Fibroblast of lung (primary cell): ENCODE measurements around the gene B3GNT4. TPM values are rescaled to one million over a fixed set of nuclear protein-coding genes. Genes with fewer than 3 reads are reported as not detected.

Experiments
- DNase-seq, 2 donors: peaks; one replicate each; pipeline versions ENCODE4 v3.0.0 to v3.0.0-alpha.2; 2010; ENCODE audit warnings: low read depth in 2 of 2
- H2AFZ ChIP-seq: 2 replicates; pipeline ENCODE4 v1.5.1; 2012; ENCODE audit warnings: low read length, control low read depth, inconsistent platforms
- H3K27ac ChIP-seq: 2 replicates; pipeline ENCODE4 v1.5.1; 2011; ENCODE audit warnings: low read length, control low read depth; ENCODE audit not compliant: insufficient read depth
- H3K27me3 ChIP-seq: 2 replicates; pipeline ENCODE4 v1.5.1; 2011; ENCODE audit warnings: mild to moderate bottlenecking, low read length; ENCODE audit not compliant: control insufficient read depth, insufficient read depth
- H3K36me3 ChIP-seq: 2 replicates; pipeline ENCODE4 v1.5.1; 2011; ENCODE audit warnings: low read length; ENCODE audit not compliant: control insufficient read depth, insufficient read depth
- H3K4me1 ChIP-seq: 2 replicates; pipeline ENCODE4 v1.5.1; 2011; ENCODE audit warnings: low read length; ENCODE audit not compliant: control insufficient read depth, insufficient read depth; ENCODE audit errors: extremely low read depth
- H3K4me2 ChIP-seq: 2 replicates; pipeline ENCODE4 v1.5.1; 2011; ENCODE audit warnings: low read length, control low read depth; ENCODE audit not compliant: insufficient read depth; ENCODE audit errors: extremely low read depth
- H3K4me3 ChIP-seq, 4 experiments: fragments of 200-600 bp in 1 of 4; sonication (generic) in 1 of 4; replicated peaks in 1 of 4; 2 replicates each; pipeline ENCODE4 v1.5.1; 2011 to 2016; ENCODE audit warnings: low read length in 4 of 4, low read depth in 3 of 4, mild to moderate bottlenecking in 3 of 4, control low read depth in 2 of 4, inconsistent platforms in 1 of 4, mixed read lengths in 1 of 4; ENCODE audit not compliant: insufficient read depth in 1 of 4; ENCODE audit errors: control extremely low read depth in 1 of 4
- H3K79me2 ChIP-seq: 2 replicates; pipeline ENCODE4 v1.5.1; 2012; ENCODE audit warnings: mild to moderate bottlenecking, low read length, inconsistent platforms; ENCODE audit not compliant: control insufficient read depth, insufficient read depth
- H3K9ac ChIP-seq: 2 replicates; pipeline ENCODE4 v1.5.1; 2011; ENCODE audit warnings: mild to moderate bottlenecking, low read length, control low read depth; ENCODE audit not compliant: insufficient read depth
- H3K9me3 ChIP-seq: 2 replicates; pipeline ENCODE4 v1.5.1; 2012; ENCODE audit warnings: low read depth, low read length; ENCODE audit not compliant: control insufficient read depth, insufficient read depth
- H4K20me1 ChIP-seq: 2 replicates; pipeline ENCODE4 v1.5.1; 2011; ENCODE audit warnings: low read length; ENCODE audit not compliant: control insufficient read depth, insufficient read depth; ENCODE audit errors: extremely low read depth
- CTCF ChIP-seq, 2 donors: IDR thresholded peaks in 1 of 2; conservative IDR thresholded peaks in 1 of 2; 1 replicate in 1 of 2; 2 replicates in 1 of 2; pipeline ENCODE4 v1.5.1; 2011 to 2012; ENCODE audit warnings: low read length in 2 of 2, control low read depth in 1 of 2, inconsistent platforms in 1 of 2, low read depth in 1 of 2, mild to moderate bottlenecking in 1 of 2
- EZH2 ChIP-seq: IDR thresholded peaks from 2 replicates; pipeline ENCODE4 v1.5.1; 2012; ENCODE audit warnings: low read length, control low read depth, mild to moderate bottlenecking; ENCODE audit errors: missing control alignments
- polyA plus RNA-seq, 2 donors: library from polyadenylated mRNA; depleted of rRNA in 1 of 2; stranded (reverse) in 1 of 2; unstranded in 1 of 2; fragments of >200 nt; gene quantifications; 2 replicates each; pipeline ENCODE4 v1.2.1, GENCODE V29; 2011 to 2012; ENCODE audit warnings: missing spikeins in 1 of 2
- total RNA-seq: library from RNA; depleted of rRNA; stranded (reverse); fragments of >200 nt; gene quantifications from 2 replicates; pipeline ENCODE4 v1.2.1, GENCODE V29; 2014

Gene B3GNT4
- total and polyA plus RNA-seq, 2 donors (not counting 1 experiment from before 2014, with no cell fraction given) = 0.12 to 0.33 TPM

- H3K9me3 ChIP-seq = no peaks in the 10 kb centered on the region
- H3K4me3 ChIP-seq = peak within 1 kb of the TSS; percentile 75 to 84 (median 82)
- no peaks in the 10 kb centered on the region for H4K20me1 ChIP-seq
- peak; percentile 99 for DNase-seq
- H3K9ac ChIP-seq = peak within 1 kb of the TSS; percentile 95
- peaks cover 15% of the 10 kb centered on the region for H3K4me1 ChIP-seq
- H3K27me3 ChIP-seq = no peaks in the 10 kb centered on the region
- H2AFZ ChIP-seq = peak within 1 kb of the TSS; percentile 90
- H3K79me2 ChIP-seq = peaks cover 35% of the 10 kb centered on the region
- TF ChIP-seq EZH2 = no peak
- TF ChIP-seq CTCF (conservative IDR thresholded peaks at IDR 0.05 in 1 of 2, IDR thresholded peaks at IDR 0.05 in 1 of 2; ENCODE audit: low read depth in 1 of 2, low read length in 2 of 2) = no peak
- H3K4me2 ChIP-seq = peak within 1 kb of the TSS; percentile 76
- H3K27ac ChIP-seq = peak within 1 kb of the TSS; percentile 96
- peaks cover 8% of the 10 kb centered on the region for H3K36me3 ChIP-seq
Observed at GRCh38 chr12:122225683-122226365, 22.3 kb downstream of the B3GNT4 start, which contains the start of gene DIABLO. Gene DIABLO, minus strand, starts transcription at chr12:122226052. Its CDS starts 38 bp downstream, at chr12:122226014.

GRCh38 chr12:122226366-122227125 lies 23.0 kb downstream of the B3GNT4 start:
- Histone ChIP-seq H3K36me3 (peaks cover 6% of the 10 kb centered on the region), H4K20me1 (no peaks in the 10 kb centered on the region), H3K27ac (no peak overlapping the region), H3K4me3 (peak overlapping the region in 3 of 4 experiments; percentile 22 to 51 (median 27)), H3K79me2 (peaks cover 32% of the 10 kb centered on the region), H3K4me1 (peaks cover 15% of the 10 kb centered on the region), H3K9ac (no peak overlapping the region), H3K9me3 (no peaks in the 10 kb centered on the region), H3K4me2 (peak overlapping the region; percentile 66), H2AFZ (peak overlapping the region; percentile 24), H3K27me3 (no peaks in the 10 kb centered on the region)
- TF ChIP-seq EZH2 (no peak), CTCF (conservative IDR thresholded peaks at IDR 0.05 in 1 of 2, IDR thresholded peaks at IDR 0.05 in 1 of 2; ENCODE audit: low read depth in 1 of 2, low read length in 2 of 2) (no peak)
- no peak for DNase-seq

- no peak for TF ChIP-seq CTCF (conservative IDR thresholded peaks at IDR 0.05 in 1 of 2, IDR thresholded peaks at IDR 0.05 in 1 of 2; ENCODE audit: low read depth in 1 of 2, low read length in 2 of 2)
- TF ChIP-seq EZH2 = no peak
- H3K4me3 ChIP-seq = no peak overlapping the region
- H3K79me2 ChIP-seq = peaks cover 29% of the 10 kb centered on the region
- peaks cover 15% of the 10 kb centered on the region for H3K4me1 ChIP-seq
- H3K4me2 ChIP-seq = no peak overlapping the region
- peaks cover 4% of the 10 kb centered on the region for H3K36me3 ChIP-seq
- no peaks in the 10 kb centered on the region for H3K9me3 ChIP-seq
- no peak overlapping the region for H3K27ac ChIP-seq
- no peak overlapping the region for H2AFZ ChIP-seq
- H3K9ac ChIP-seq = no peak overlapping the region
- H3K27me3 ChIP-seq = no peaks in the 10 kb centered on the region
- no peaks in the 10 kb centered on the region for H4K20me1 ChIP-seq
- DNase-seq = no peak
Observed at GRCh38 chr12:122227341-122227740, 23.8 kb downstream of the B3GNT4 start.
